Measurements from ENCODE around the gene FASN.

DNA sequence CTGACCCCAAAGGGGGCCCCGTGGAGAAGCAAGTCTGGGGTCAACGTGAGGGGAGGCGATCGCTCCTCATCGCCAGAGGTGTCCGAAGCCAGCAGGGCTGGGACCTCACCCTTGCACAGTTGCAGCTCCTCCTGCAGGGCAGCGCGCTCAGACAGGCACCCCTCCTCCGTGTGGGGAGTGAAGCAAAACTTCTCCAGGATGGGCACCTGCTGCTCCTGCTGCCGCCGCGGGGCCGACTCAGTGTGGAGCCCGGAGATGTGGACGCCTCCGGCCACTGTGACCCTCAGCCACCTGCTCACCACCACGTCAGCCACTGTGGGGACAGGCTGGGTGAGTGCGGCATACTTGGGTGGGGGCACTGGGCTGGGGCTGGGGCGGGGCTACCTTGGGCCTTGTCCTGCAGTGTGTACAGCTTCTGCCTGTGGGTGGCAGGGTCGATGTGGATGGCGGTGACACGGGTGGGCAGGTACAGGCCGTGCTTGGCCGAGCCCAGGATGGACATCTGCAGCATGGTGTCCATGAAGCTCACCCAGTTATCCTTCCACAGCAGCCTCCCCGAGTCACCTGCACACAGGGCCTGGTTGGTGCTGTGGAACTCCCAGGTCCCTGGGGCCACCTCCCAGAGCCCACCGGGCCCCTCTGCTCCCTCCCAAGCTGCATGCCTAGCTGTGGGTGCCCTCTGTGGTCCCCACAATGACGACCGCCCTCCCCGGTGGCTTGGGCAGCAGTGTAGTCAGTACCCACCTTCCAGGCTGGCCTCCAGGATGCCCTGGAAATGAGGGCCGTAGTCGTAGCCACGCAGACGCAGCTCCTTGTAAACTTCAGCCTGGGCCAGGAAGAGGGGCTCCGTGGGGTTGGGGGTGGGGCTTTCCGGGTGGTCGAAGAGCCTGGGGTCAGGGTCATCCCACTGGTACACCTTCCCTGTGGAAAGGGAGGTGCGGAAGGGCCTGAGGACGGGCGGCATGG lies 10.8 kb downstream of the FASN start:
- TF ChIP-seq, protein P1, sequence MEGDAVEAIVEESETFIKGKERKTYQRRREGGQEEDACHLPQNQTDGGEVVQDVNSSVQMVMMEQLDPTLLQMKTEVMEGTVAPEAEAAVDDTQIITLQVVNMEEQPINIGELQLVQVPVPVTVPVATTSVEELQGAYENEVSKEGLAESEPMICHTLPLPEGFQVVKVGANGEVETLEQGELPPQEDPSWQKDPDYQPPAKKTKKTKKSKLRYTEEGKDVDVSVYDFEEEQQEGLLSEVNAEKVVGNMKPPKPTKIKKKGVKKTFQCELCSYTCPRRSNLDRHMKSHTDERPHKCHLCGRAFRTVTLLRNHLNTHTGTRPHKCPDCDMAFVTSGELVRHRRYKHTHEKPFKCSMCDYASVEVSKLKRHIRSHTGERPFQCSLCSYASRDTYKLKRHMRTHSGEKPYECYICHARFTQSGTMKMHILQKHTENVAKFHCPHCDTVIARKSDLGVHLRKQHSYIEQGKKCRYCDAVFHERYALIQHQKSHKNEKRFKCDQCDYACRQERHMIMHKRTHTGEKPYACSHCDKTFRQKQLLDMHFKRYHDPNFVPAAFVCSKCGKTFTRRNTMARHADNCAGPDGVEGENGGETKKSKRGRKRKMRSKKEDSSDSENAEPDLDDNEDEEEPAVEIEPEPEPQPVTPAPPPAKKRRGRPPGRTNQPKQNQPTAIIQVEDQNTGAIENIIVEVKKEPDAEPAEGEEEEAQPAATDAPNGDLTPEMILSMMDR (IDR thresholded peaks at IDR 0.05) = no peak
- TF ChIP-seq JUN (IDR thresholded peaks at IDR 0.05) = no peak
- no peak for TF ChIP-seq POLR2AphosphoS2 (conservative IDR thresholded peaks at IDR 0.05; ENCODE audit: low read length)
- TF ChIP-seq, protein P2, sequence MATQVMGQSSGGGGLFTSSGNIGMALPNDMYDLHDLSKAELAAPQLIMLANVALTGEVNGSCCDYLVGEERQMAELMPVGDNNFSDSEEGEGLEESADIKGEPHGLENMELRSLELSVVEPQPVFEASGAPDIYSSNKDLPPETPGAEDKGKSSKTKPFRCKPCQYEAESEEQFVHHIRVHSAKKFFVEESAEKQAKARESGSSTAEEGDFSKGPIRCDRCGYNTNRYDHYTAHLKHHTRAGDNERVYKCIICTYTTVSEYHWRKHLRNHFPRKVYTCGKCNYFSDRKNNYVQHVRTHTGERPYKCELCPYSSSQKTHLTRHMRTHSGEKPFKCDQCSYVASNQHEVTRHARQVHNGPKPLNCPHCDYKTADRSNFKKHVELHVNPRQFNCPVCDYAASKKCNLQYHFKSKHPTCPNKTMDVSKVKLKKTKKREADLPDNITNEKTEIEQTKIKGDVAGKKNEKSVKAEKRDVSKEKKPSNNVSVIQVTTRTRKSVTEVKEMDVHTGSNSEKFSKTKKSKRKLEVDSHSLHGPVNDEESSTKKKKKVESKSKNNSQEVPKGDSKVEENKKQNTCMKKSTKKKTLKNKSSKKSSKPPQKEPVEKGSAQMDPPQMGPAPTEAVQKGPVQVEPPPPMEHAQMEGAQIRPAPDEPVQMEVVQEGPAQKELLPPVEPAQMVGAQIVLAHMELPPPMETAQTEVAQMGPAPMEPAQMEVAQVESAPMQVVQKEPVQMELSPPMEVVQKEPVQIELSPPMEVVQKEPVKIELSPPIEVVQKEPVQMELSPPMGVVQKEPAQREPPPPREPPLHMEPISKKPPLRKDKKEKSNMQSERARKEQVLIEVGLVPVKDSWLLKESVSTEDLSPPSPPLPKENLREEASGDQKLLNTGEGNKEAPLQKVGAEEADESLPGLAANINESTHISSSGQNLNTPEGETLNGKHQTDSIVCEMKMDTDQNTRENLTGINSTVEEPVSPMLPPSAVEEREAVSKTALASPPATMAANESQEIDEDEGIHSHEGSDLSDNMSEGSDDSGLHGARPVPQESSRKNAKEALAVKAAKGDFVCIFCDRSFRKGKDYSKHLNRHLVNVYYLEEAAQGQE (IDR thresholded peaks at IDR 0.05) = no peak
- no peak for TF ChIP-seq EP300 (IDR thresholded peaks at IDR 0.05)
- no peak for TF ChIP-seq CEBPB (IDR thresholded peaks at IDR 0.05)
- TF ChIP-seq MAFK (IDR thresholded peaks at IDR 0.05; ENCODE audit: partially characterized antibody) = no peak
- no peak for TF ChIP-seq NPAS2 (CRISPR knock-in tag; IDR thresholded peaks at IDR 0.05; ENCODE audit: borderline replicate concordance)
- no peak for TF ChIP-seq HEYL (CRISPR knock-in tag; IDR thresholded peaks at IDR 0.05)
- TF ChIP-seq CHD2 (IDR thresholded peaks at IDR 0.05; ENCODE audit: low read length, partially characterized antibody) = no peak
- TF ChIP-seq ZSCAN20 (CRISPR knock-in tag; IDR thresholded peaks at IDR 0.05) = no peak

Data from A549 (cell line).